ENCODE measurements around the gene LMBR1L. TPM values are rescaled to one million over a fixed set of nuclear protein-coding genes. Genes with fewer than 3 reads are reported as not detected.

LMBR1L gene
- total RNA-seq, 1 experiment from 2014 or later, result 27.8 TPM

- Mint-ChIP-seq H3K4me3 (ENCODE audit: unreplicated experiment) (no peak overlapping the region), H3K27me3 (ENCODE audit: insufficient read depth, unreplicated experiment) (no peaks in the 10 kb centered on the region), H3K4me1 (ENCODE audit: insufficient read depth, unreplicated experiment) (peaks cover 5% of the 10 kb centered on the region), H3K27ac (ENCODE audit: low read depth, unreplicated experiment) (no peak overlapping the region), H3K36me3 (ENCODE audit: insufficient read depth, unreplicated experiment) (peaks cover 28% of the 10 kb centered on the region), H3K9me3 (ENCODE audit: unreplicated experiment) (no peaks in the 10 kb centered on the region)
- TF ChIP-seq CTCF (IDR thresholded peaks at IDR 0.05; ENCODE audit: unreplicated experiment), result no peak
- DNase-seq (ENCODE audit: unreplicated experiment), result no peak
- POLR2A ChIA-PET, result interaction anchor here (0.5 to 1.3 kb wide), 2 partner anchors 11 to 33 kb away, joined by 4 to 5 read pairs; no protein-coding TSS in a partner anchor
- no TSS peak for BruUV-seq (replicated peaks)
- CTCF ChIA-PET, result interaction anchor here (0.7 to 6.8 kb wide), 8 partner anchors 10 to 774 kb away, joined by 3 to 99 read pairs (median 5); partner anchors contain the start of gene LMBR1L
- intact Hi-C loops (cut with micrococcal nuclease), result no loop called here
Measured at GRCh38 chr12:49097381-49097780, 13.3 kb downstream of the LMBR1L start.

GRCh38 chr12:49094975-49095365 lies 15.7 kb downstream of the LMBR1L start:
- no peak overlapping the region for H3K27ac Mint-ChIP-seq (ENCODE audit: low read depth, unreplicated experiment)
- intact Hi-C loops (cut with micrococcal nuclease), result no loop called here
- ChIA-PET CTCF (interaction anchor here (0.7 to 1.7 kb wide), 6 partner anchors 9 to 57 kb away, joined by 3 to 5 read pairs (median 3); no protein-coding TSS in a partner anchor), POLR2A (interaction anchor here (1.3 to 4.8 kb wide), 5 partner anchors 15 to 36 kb away, joined by 4 to 24 read pairs (median 6); partner anchors contain the start of genes LMBR1L and TUBA1B)
- no TSS peak for BruUV-seq (replicated peaks)
- H3K4me1 Mint-ChIP-seq (ENCODE audit: insufficient read depth, unreplicated experiment), result peaks cover 5% of the 10 kb centered on the region
- H3K4me3 Mint-ChIP-seq (ENCODE audit: unreplicated experiment), result no peak overlapping the region
- no peaks in the 10 kb centered on the region for H3K27me3 Mint-ChIP-seq (ENCODE audit: insufficient read depth, unreplicated experiment)
- TF ChIP-seq CTCF (IDR thresholded peaks at IDR 0.05; ENCODE audit: unreplicated experiment), result no peak
- DNase-seq (ENCODE audit: unreplicated experiment), result no peak
- no peaks in the 10 kb centered on the region for H3K9me3 Mint-ChIP-seq (ENCODE audit: unreplicated experiment)
- H3K36me3 Mint-ChIP-seq (ENCODE audit: insufficient read depth, unreplicated experiment), result peaks cover 28% of the 10 kb centered on the region

- ChIA-PET CTCF (interaction anchor here (0.7 to 1.7 kb wide), 9 partner anchors 8 to 198 kb away, joined by 3 to 5 read pairs (median 3); no protein-coding TSS in a partner anchor), POLR2A (interaction anchor here (0.7 to 4.8 kb wide), 5 partner anchors 15 to 79 kb away, joined by 3 to 24 read pairs (median 6); partner anchors contain the start of genes LMBR1L and TUBA1B)
- TF ChIP-seq CTCF (IDR thresholded peaks at IDR 0.05; ENCODE audit: unreplicated experiment), result no peak
- peaks cover 5% of the 10 kb centered on the region for H3K4me1 Mint-ChIP-seq (ENCODE audit: insufficient read depth, unreplicated experiment)
- H3K27ac Mint-ChIP-seq (ENCODE audit: low read depth, unreplicated experiment), result no peak within 1 kb of the TSS
- no peaks in the 10 kb centered on the region for H3K9me3 Mint-ChIP-seq (ENCODE audit: unreplicated experiment)
- no peak within 1 kb of the TSS for H3K4me3 Mint-ChIP-seq (ENCODE audit: unreplicated experiment)
- peaks cover 24% of the 10 kb centered on the region for H3K36me3 Mint-ChIP-seq (ENCODE audit: insufficient read depth, unreplicated experiment)
- H3K27me3 Mint-ChIP-seq (ENCODE audit: insufficient read depth, unreplicated experiment), result no peaks in the 10 kb centered on the region
- intact Hi-C loops (cut with micrococcal nuclease), result no loop called here
- no TSS peak for BruUV-seq (replicated peaks)
- no peak for DNase-seq (ENCODE audit: unreplicated experiment)
Measured at GRCh38 chr12:49094160-49094974, 16.3 kb downstream of the LMBR1L start, which contains the start of gene DHH. Gene DHH, minus strand, starts transcription at chr12:49094801. Its CDS starts 289 bp downstream, at chr12:49094512.

- intact Hi-C loops (cut with micrococcal nuclease), result no loop called here
- Mint-ChIP-seq H3K36me3 (ENCODE audit: insufficient read depth, unreplicated experiment) (peaks cover 21% of the 10 kb centered on the region), H3K9me3 (ENCODE audit: unreplicated experiment) (no peaks in the 10 kb centered on the region), H3K27me3 (ENCODE audit: insufficient read depth, unreplicated experiment) (no peaks in the 10 kb centered on the region), H3K27ac (ENCODE audit: low read depth, unreplicated experiment) (no peak overlapping the region), H3K4me3 (ENCODE audit: unreplicated experiment) (no peak overlapping the region), H3K4me1 (ENCODE audit: insufficient read depth, unreplicated experiment) (peaks cover 5% of the 10 kb centered on the region)
- no peak for DNase-seq (ENCODE audit: unreplicated experiment)
- no TSS peak for BruUV-seq (replicated peaks)
- ChIA-PET CTCF (interaction anchor here (0.7 to 1.7 kb wide), 6 partner anchors 9 to 199 kb away, joined by 3 to 11 read pairs (median 5); no protein-coding TSS in a partner anchor), POLR2A (interaction anchor here (1.7 to 4.8 kb wide), 3 partner anchors 16 to 36 kb away, joined by 4 to 24 read pairs (median 12); partner anchors contain the start of genes LMBR1L and TUBA1B)
- TF ChIP-seq CTCF (IDR thresholded peaks at IDR 0.05; ENCODE audit: unreplicated experiment), result no peak
Measured at GRCh38 chr12:49093792-49094159, 16.9 kb downstream of the LMBR1L start.
